Measurements from ENCODE around the gene LAMA1. TPM values are rescaled to one million over a fixed set of nuclear protein-coding genes. Genes with fewer than 3 reads are reported as not detected.

Gene LAMA1
- total RNA-seq, 1 experiment from 2014 or later = 28.8 TPM

DNA sequence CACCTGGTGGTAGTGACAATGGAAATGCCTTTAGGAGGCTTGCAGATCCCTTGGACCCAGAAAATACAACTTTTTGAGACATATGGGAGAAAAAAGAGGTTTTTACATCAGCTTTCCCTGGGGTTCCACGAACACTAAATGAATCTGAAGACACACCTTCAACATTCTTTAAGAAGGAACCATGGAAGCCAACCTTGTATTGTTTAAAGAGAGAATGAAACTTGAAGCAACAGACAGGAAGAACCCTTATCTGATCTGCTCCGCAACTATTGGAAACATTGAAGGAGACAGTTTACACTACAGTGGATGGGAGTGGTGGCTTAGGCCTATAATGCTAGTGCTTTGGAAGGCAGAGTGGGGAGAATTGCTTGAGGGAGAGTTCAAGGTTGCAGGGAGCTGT lies 190.4 kb downstream of the LAMA1 start:
- Histone ChIP-seq H4K91ac (ENCODE audit: insufficient read length, low read depth, low read length) (no peak overlapping the region), H3K79me2 (ENCODE audit: insufficient read depth, low read length) (no peaks in the 10 kb centered on the region), H3K9ac (ENCODE audit: extremely low read depth, insufficient read length, low read length) (no peak overlapping the region), H2BK12ac (ENCODE audit: insufficient read length, low read depth, low read length) (no peak overlapping the region), H3K23ac (ENCODE audit: insufficient read length, low read depth, low read length) (no peak overlapping the region), H4K8ac (replicated peaks; ENCODE audit: insufficient read length, low read depth, low read length) (no peak overlapping the region), H4K20me1 (ENCODE audit: control insufficient read depth, insufficient read depth, insufficient read length) (no peaks in the 10 kb centered on the region), H3K79me1 (ENCODE audit: insufficient read depth, low read depth, low read length, poor library complexity, severe bottlenecking) (no peaks in the 10 kb centered on the region), H3K4me1 (ENCODE audit: insufficient read depth, low read length) (no peaks in the 10 kb centered on the region), H2BK5ac (ENCODE audit: insufficient read length, low read length) (no peak overlapping the region), H3K4ac (ENCODE audit: low read depth, low read length) (no peak overlapping the region), H3K4me2 (ENCODE audit: insufficient read depth, insufficient read length, low read length) (no peak overlapping the region), H3K27me3 (ENCODE audit: insufficient read depth, low read length) (no peaks in the 10 kb centered on the region), H2AK5ac (ENCODE audit: insufficient read length, low read length) (no peak overlapping the region), H3K56ac (ENCODE audit: insufficient read length, low read depth, low read length) (no peak overlapping the region), H2BK120ac (ENCODE audit: low read depth, low read length, poor library complexity, severe bottlenecking) (no peak overlapping the region), H3K18ac (ENCODE audit: insufficient read length, low read depth, low read length) (no peak overlapping the region), H3K14ac (ENCODE audit: insufficient read depth, low read length) (no peak overlapping the region), H3T11ph (ENCODE audit: low read length) (no peak overlapping the region), H3K23me2 (ENCODE audit: insufficient read length, low read depth, low read length, poor library complexity, severe bottlenecking) (no peaks in the 10 kb centered on the region), H2BK20ac (ENCODE audit: low read depth, low read length, poor library complexity, severe bottlenecking) (no peak overlapping the region), H4K5ac (ENCODE audit: insufficient read length, low read depth, low read length) (no peak overlapping the region), H2AFZ (ENCODE audit: low read length) (no peak overlapping the region), H3K27ac (ENCODE audit: insufficient read length, low read depth, low read length) (no peak overlapping the region), H3K9me3 (ENCODE audit: control insufficient read depth, low read depth, low read length) (no peaks in the 10 kb centered on the region), H2BK15ac (ENCODE audit: low read depth, low read length) (no peak overlapping the region)
- TF ChIP-seq, protein P1, sequence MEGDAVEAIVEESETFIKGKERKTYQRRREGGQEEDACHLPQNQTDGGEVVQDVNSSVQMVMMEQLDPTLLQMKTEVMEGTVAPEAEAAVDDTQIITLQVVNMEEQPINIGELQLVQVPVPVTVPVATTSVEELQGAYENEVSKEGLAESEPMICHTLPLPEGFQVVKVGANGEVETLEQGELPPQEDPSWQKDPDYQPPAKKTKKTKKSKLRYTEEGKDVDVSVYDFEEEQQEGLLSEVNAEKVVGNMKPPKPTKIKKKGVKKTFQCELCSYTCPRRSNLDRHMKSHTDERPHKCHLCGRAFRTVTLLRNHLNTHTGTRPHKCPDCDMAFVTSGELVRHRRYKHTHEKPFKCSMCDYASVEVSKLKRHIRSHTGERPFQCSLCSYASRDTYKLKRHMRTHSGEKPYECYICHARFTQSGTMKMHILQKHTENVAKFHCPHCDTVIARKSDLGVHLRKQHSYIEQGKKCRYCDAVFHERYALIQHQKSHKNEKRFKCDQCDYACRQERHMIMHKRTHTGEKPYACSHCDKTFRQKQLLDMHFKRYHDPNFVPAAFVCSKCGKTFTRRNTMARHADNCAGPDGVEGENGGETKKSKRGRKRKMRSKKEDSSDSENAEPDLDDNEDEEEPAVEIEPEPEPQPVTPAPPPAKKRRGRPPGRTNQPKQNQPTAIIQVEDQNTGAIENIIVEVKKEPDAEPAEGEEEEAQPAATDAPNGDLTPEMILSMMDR (conservative IDR thresholded peaks at IDR 0.05) = no peak
- H3K4me3 Mint-ChIP-seq = no peak overlapping the region
- H3K36me3 Mint-ChIP-seq (ENCODE audit: insufficient read depth in 1 of 3, low read depth in 3 of 3) = no peaks in the 10 kb centered on the region
- no peaks in the 10 kb centered on the region for H3K27me3 Mint-ChIP-seq (ENCODE audit: low read depth)
- DNase-seq = no peak
- WGBS (ENCODE audit: extremely low coverage, insufficient read length, low lambda C conversion rate) = no CpG with 5 or more reads among the region's 2 CpGs
- H3K27ac Mint-ChIP-seq = no peak overlapping the region
- no peaks in the 10 kb centered on the region; a peak in 1 of 5 replicates for H3K9me3 Mint-ChIP-seq
- H3K4me1 Mint-ChIP-seq = peaks cover 0 to 5% of the 10 kb centered on the region in 2 experiments; a peak in 1 of 4 replicates
